Prostate gland (tissue), 2 donors: ENCODE results near the gene SERPINA4.

ENCODE experiments used
- CTCF ChIP-seq, 4 experiments: fragments of 200-600 bp in 2 of 4; fragments of 450-650 bp in 2 of 4; sonication (generic) in 2 of 4; IDR thresholded peaks; 1 replicate in 3 of 4; 2 replicates in 1 of 4; pipeline ENCODE4 v1.5.1; 2016 to 2019; ENCODE audit warnings: antibody characterized with exemption in 4 of 4, mild to moderate bottlenecking in 2 of 4, moderate library complexity in 2 of 4
- POLR2A ChIP-seq: fragments of 450-650 bp; IDR thresholded peaks from one replicate; pipeline ENCODE4 v1.6.1; 2016; ENCODE audit warnings: antibody characterized with exemption, mild to moderate bottlenecking

GRCh38 chr14:94522115-94522724 is 39.0 kb upstream of the SERPINA4 start:
- TF ChIP-seq POLR2A (no peak), CTCF (IDR thresholded peaks at IDR 0.05) (no peak)
